Measurements from ENCODE around the gene ARX. TPM values are rescaled to one million over a fixed set of nuclear protein-coding genes. Genes with fewer than 3 reads are reported as not detected.

ARX gene
- total and polyA plus RNA-seq, 9 of the 15 experiments (the other 6 are each of a cell fraction or from before 2014, with no cell fraction given): 0.03 TPM; not detected in 8

DNA sequence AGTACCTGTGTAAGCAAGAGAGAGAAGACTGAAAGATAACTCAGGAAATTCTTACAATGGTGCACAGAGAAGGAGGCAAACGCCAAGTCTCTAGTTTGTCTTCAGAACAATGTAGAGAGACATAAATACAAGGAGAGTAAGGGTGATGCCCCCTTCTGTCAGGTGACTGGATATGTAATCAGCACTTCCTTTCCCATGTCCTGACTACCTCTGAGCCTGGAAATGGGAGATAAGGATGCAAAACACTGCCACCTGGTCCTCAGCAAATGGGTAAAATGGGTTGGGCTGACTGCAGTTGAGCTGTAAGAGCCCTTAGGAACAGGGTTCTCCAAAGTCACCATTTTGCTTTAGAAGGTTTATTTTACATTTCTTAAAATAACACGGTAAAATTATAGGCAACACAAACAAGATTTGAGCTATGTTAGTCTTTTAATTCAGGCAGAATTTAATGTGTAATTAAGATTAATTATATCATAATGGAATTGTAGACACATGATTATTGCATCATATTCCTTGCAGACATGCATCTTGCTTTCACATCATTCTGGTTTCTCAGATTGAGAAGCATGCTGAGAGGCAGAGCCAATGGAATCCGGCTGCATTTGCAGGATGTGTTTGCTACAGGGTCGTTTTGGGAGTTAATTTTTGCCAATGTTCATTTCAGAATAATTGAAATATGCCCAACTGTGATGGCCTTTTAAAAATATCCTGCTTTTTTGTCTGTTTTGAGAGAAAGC is 37.2 kb upstream of the ARX start (continued):
- TF ChIP-seq, protein P1, sequence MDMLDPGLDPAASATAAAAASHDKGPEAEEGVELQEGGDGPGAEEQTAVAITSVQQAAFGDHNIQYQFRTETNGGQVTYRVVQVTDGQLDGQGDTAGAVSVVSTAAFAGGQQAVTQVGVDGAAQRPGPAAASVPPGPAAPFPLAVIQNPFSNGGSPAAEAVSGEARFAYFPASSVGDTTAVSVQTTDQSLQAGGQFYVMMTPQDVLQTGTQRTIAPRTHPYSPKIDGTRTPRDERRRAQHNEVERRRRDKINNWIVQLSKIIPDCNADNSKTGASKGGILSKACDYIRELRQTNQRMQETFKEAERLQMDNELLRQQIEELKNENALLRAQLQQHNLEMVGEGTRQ (CRISPR knock-in tag; IDR thresholded peaks at IDR 0.05): 0 out of 2 replicates have a peak, but pooled peaks have one; percentile 21
- TF ChIP-seq MTF1 (CRISPR knock-in tag; IDR thresholded peaks at IDR 0.05; ENCODE audit: borderline replicate concordance): no peak

DNA sequence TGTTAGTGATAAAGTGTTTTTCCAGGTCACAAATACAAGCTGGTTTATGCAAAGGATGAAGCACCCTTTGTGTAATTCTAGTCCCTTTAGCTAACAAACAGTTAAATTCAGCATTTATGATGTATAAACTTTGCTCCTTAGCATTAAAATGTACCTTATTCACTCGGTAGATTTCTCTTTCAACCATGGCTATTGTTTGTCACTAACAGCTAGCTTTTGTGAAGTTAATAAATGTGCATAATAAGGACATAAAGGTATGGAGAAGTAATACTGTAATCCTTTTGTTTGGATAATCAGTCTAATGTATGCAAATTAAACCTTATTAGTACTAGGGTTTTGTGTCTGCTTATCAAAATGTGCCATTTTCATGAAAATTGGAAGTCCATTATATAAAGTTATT is 34.2 kb upstream of the ARX start:
- FAIRE-seq: no peak
- POLR2A ChIA-PET: interaction anchor here (0.7 kb wide), 1 partner anchor 16 kb away, joined by 3 read pairs; no protein-coding TSS in a partner anchor
- 0% methylated on average over 1 of the region's 1 CpG for WGBS (ENCODE audit: insufficient coverage, low coverage, missing lambda C conversion rate)

More for the DNA sequence above, 34.2 kb upstream of the ARX start:
- H3K4me2 ChIP-seq (ENCODE audit: insufficient read depth, low read length): no peak overlapping the region
- H3K36me3 ChIP-seq (ENCODE audit: control insufficient read depth, insufficient read depth, low read length): no peaks in the 10 kb centered on the region
- H3K79me2 ChIP-seq (ENCODE audit: control insufficient read depth, insufficient read depth, low read length): no peaks in the 10 kb centered on the region
- H2AFZ ChIP-seq (ENCODE audit: low read depth, low read length): no peak overlapping the region
- CTCF ChIA-PET (ENCODE audit: low intra/inter-chr PET ratio): no interaction called here
- H3K4me3 ChIP-seq: no peak overlapping the region
- intact Hi-C loops (cut with micrococcal nuclease): no loop called here
- no peaks in the 10 kb centered on the region for H3K9me1 ChIP-seq (ENCODE audit: control insufficient read depth, insufficient read depth, low read length)
- no peak overlapping the region for H3K9ac ChIP-seq (ENCODE audit: insufficient read depth in 1 of 2, low read depth in 2 of 2, low read length in 2 of 2)
- no peaks in the 10 kb centered on the region for H3K9me3 ChIP-seq (replicated peaks; ENCODE audit: control insufficient read depth, insufficient read depth, low read depth, low read length)
- no peaks in the 10 kb centered on the region for H4K20me1 ChIP-seq (replicated peaks; ENCODE audit: control insufficient read depth, insufficient read depth, low read length)
- ATAC-seq (no peak), DNase-seq (ENCODE audit: extremely low read depth in 1 of 4, low spot score in 3 of 4) (no peak)
- peaks cover 0 to 2% of the 10 kb centered on the region in 2 experiments; a peak in 1 of 5 replicates for H3K4me1 ChIP-seq (replicated peaks in 1 of 2; ENCODE audit: control insufficient read depth in 2 of 2, insufficient read depth in 2 of 2, low read length in 2 of 2)
- in situ Hi-C loops (cut with MboI): no loop called here
- H3K27me3 ChIP-seq (ENCODE audit: control insufficient read depth in 2 of 2, insufficient read depth in 2 of 2, low read length in 2 of 2): no peaks in the 10 kb centered on the region; a peak in 1 of 5 replicates
- BruUV-seq (replicated peaks): no TSS peak
- TF ChIP-seq ETS2 (tag; IDR thresholded peaks at IDR 0.05; ENCODE audit: borderline replicate concordance, poor library complexity, severe bottlenecking) (no peak), NCOA4 (IDR thresholded peaks at IDR 0.05; ENCODE audit: partially characterized antibody) (no peak), YY1 (IDR thresholded peaks at IDR 0.05; ENCODE audit: borderline replicate concordance in 1 of 3, control insufficient read depth in 1 of 3, extremely low read depth in 1 of 3, insufficient read depth in 3 of 3, insufficient read length in 1 of 3, insufficient replicate concordance in 2 of 3, low read depth in 1 of 3, low read length in 2 of 3) (no peak)
- TF ChIP-seq, protein P2, sequence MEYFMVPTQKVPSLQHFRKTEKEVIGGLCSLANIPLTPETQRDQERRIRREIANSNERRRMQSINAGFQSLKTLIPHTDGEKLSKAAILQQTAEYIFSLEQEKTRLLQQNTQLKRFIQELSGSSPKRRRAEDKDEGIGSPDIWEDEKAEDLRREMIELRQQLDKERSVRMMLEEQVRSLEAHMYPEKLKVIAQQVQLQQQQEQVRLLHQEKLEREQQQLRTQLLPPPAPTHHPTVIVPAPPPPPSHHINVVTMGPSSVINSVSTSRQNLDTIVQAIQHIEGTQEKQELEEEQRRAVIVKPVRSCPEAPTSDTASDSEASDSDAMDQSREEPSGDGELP (CRISPR knock-in tag; IDR thresholded peaks at IDR 0.05; ENCODE audit: borderline replicate concordance): no peak
- no peak overlapping the region for H3K27ac ChIP-seq (ENCODE audit: extremely low read depth, low read depth, low read length)
